KMS-11 (cell line): ENCODE measurements around the gene CDKN3.
A peak's percentile ranks its signal among the peaks of the same experiment; 100 is the strongest.

Source experiments
- H2AFZ ChIP-seq: fragments of 200-600 bp; sonication (generic); 2 replicates; pipeline ENCODE4 v1.6.1; 2016; ENCODE audit warnings: antibody characterized with exemption, mixed run types, low read depth
- H3K27ac ChIP-seq: fragments of 200-600 bp; sonication (generic); 2 replicates; pipeline ENCODE4 v1.6.1; 2016; ENCODE audit warnings: mild to moderate bottlenecking, mixed run types
- H3K27me3 ChIP-seq: fragments of 200-600 bp; sonication (generic); 2 replicates; pipeline ENCODE4 v1.6.1; 2017; ENCODE audit warnings: mild to moderate bottlenecking, low read depth, mixed run types, moderate library complexity; ENCODE audit not compliant: insufficient read depth
- H3K36me3 ChIP-seq: fragments of 200-600 bp; sonication (generic); 2 replicates; pipeline ENCODE4 v1.6.1; 2017; ENCODE audit warnings: mild to moderate bottlenecking, mixed run types; ENCODE audit not compliant: insufficient read depth
- H3K4me1 ChIP-seq: fragments of 200-600 bp; sonication (generic); 2 replicates; pipeline ENCODE4 v1.6.1; 2016; ENCODE audit warnings: mild to moderate bottlenecking, low read depth, mixed run types; ENCODE audit not compliant: poor library complexity, severe bottlenecking
- H3K4me2 ChIP-seq: fragments of 200-600 bp; sonication (generic); 2 replicates; pipeline ENCODE4 v1.7.0; 2016; ENCODE audit warnings: mild to moderate bottlenecking, mixed run types
- H3K4me3 ChIP-seq: fragments of 200-600 bp; sonication (generic); IDR thresholded peaks from 2 replicates; pipeline ENCODE4 v1.6.1; 2017; ENCODE audit warnings: low read depth, low read length, mixed read lengths; ENCODE audit not compliant: insufficient read depth
- H3K79me2 ChIP-seq: fragments of 200-600 bp; sonication (generic); 2 replicates; pipeline ENCODE4 v1.6.1; 2016; ENCODE audit warnings: low read depth, mixed run types; ENCODE audit not compliant: insufficient read depth
- H3K9ac ChIP-seq: fragments of 200-600 bp; sonication (generic); 2 replicates; pipeline ENCODE4 v1.6.1; 2016; ENCODE audit warnings: mild to moderate bottlenecking, mixed run types
- H4K20me1 ChIP-seq: fragments of 200-600 bp; sonication (generic); 2 replicates; pipeline ENCODE4 v1.6.1; 2016; ENCODE audit warnings: mild to moderate bottlenecking, mixed run types; ENCODE audit not compliant: insufficient read depth
- CTCF ChIP-seq: fragments of 200-600 bp; sonication (generic); conservative IDR thresholded peaks from 2 replicates; pipeline ENCODE4 v1.6.1; 2017; ENCODE audit warnings: low read depth, mild to moderate bottlenecking, antibody characterized with exemption, low read length, moderate library complexity, mixed read lengths

CDKN3 gene

GRCh38 chr14:54410215-54410614 is 13.4 kb downstream of the CDKN3 start:
- no peak overlapping the region for H3K27ac ChIP-seq
- no peaks in the 10 kb centered on the region for H3K4me1 ChIP-seq
- H3K9ac ChIP-seq, result no peak overlapping the region
- no peak overlapping the region for H2AFZ ChIP-seq
- no peaks in the 10 kb centered on the region for H3K27me3 ChIP-seq
- no peak overlapping the region for H3K4me3 ChIP-seq
- H3K36me3 ChIP-seq, result no peaks in the 10 kb centered on the region
- H4K20me1 ChIP-seq, result no peaks in the 10 kb centered on the region
- H3K79me2 ChIP-seq, result no peaks in the 10 kb centered on the region
- TF ChIP-seq CTCF, result no peak
- no peak overlapping the region for H3K4me2 ChIP-seq

- no peak overlapping the region for H3K4me2 ChIP-seq
- no peaks in the 10 kb centered on the region for H3K79me2 ChIP-seq
- no peak for TF ChIP-seq CTCF
- H3K27ac ChIP-seq, result no peak overlapping the region
- H3K4me3 ChIP-seq, result no peak overlapping the region
- H4K20me1 ChIP-seq, result no peaks in the 10 kb centered on the region
- H3K27me3 ChIP-seq, result no peaks in the 10 kb centered on the region
- no peak overlapping the region for H3K9ac ChIP-seq
- no peaks in the 10 kb centered on the region for H3K4me1 ChIP-seq
- H2AFZ ChIP-seq, result no peak overlapping the region
- no peaks in the 10 kb centered on the region for H3K36me3 ChIP-seq
Observed at GRCh38 chr14:54411371-54411770, 14.6 kb downstream of the CDKN3 start.

- H3K4me2 ChIP-seq, result no peak overlapping the region
- H3K36me3 ChIP-seq, result no peaks in the 10 kb centered on the region
Observed at GRCh38 chr14:54420478-54421142, 23.8 kb downstream of the CDKN3 start.

GRCh38 chr14:54423991-54424390 is 27.2 kb downstream of the CDKN3 start:
- Histone ChIP-seq H3K27ac (no peak overlapping the region), H3K27me3 (no peaks in the 10 kb centered on the region), H3K79me2 (no peaks in the 10 kb centered on the region), H3K4me3 (no peak overlapping the region), H3K36me3 (no peaks in the 10 kb centered on the region), H3K4me2 (no peak overlapping the region), H3K4me1 (no peaks in the 10 kb centered on the region), H4K20me1 (no peaks in the 10 kb centered on the region), H2AFZ (no peak overlapping the region), H3K9ac (no peak overlapping the region)
- TF ChIP-seq CTCF, result no peak

More at GRCh38 chr14:54420478-54421142, 23.8 kb downstream of the CDKN3 start:
- peak; percentile 40 for TF ChIP-seq CTCF
- H3K27ac ChIP-seq, result no peak overlapping the region
- H2AFZ ChIP-seq, result no peak overlapping the region
- no peaks in the 10 kb centered on the region for H3K79me2 ChIP-seq
- H3K9ac ChIP-seq, result no peak overlapping the region
- H3K4me3 ChIP-seq, result no peak overlapping the region
- H3K4me1 ChIP-seq, result no peaks in the 10 kb centered on the region
- H3K27me3 ChIP-seq, result no peaks in the 10 kb centered on the region
- no peaks in the 10 kb centered on the region for H4K20me1 ChIP-seq
